HG02840 (cell line): ENCODE results near the gene BCR.

Experiments used
- ATAC-seq: cut with Tn5 transposase; IDR thresholded peaks from one replicate; pipeline ENCODE4 v1.9.1; 2021; ENCODE audit warnings: mild to moderate bottlenecking, moderate library complexity, moderate number of reproducible peaks; ENCODE audit not compliant: unreplicated experiment, low FRiP score

BCR gene

DNA sequence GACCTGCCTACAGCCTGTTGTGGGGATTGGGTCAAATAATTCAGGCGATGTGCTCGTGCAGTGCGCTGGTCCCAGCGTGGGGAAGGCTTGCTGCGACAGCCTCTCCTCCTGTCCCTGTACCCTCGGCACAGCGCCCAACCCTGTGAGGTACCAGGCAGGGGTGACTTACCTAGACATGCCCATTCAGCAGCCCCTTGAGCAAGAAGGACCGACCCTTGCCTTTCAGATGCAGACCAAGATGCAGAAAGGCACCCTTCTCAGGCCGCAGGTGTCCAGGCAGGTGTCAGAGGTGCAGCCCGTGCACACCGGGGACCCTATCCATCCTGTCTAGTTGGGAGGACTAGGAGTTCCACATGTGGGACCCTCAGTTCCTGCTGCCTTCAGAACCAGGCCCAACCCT, 102.7 kb downstream of the BCR start:
- no peak for ATAC-seq

- ATAC-seq: no peak
These were observed 103.5 kb downstream of the BCR start for GRCh38 chr22:23283591-23284503.

- no peak for ATAC-seq
These were observed 104.3 kb downstream of the BCR start for GRCh38 chr22:23284504-23285033.

GRCh38 chr22:23285236-23285635, 104.9 kb downstream of the BCR start:
- ATAC-seq: no peak

DNA sequence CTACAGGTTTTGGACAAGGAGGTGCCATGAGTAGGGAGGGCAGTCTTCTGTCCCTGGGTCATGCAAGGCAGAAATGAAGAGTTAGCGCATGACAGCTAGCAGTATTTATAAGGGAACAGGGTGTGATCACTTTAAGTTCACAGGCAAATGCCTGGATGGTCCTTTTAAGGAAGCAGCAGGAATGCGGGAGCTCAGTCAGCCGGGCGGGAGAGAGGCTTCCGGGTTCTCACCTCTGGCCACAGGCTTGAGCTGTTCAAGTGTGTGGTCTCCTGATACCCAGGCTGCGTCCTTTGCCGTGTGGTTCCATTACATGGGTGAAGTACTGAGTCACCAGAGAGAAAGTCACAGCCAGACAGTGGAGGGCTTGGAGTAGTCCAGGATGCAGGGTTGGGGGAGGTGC, 105.4 kb downstream of the BCR start:
- ATAC-seq: no peak

GRCh38 chr22:23286296-23286695, 106.0 kb downstream of the BCR start:
- ATAC-seq: no peak

DNA sequence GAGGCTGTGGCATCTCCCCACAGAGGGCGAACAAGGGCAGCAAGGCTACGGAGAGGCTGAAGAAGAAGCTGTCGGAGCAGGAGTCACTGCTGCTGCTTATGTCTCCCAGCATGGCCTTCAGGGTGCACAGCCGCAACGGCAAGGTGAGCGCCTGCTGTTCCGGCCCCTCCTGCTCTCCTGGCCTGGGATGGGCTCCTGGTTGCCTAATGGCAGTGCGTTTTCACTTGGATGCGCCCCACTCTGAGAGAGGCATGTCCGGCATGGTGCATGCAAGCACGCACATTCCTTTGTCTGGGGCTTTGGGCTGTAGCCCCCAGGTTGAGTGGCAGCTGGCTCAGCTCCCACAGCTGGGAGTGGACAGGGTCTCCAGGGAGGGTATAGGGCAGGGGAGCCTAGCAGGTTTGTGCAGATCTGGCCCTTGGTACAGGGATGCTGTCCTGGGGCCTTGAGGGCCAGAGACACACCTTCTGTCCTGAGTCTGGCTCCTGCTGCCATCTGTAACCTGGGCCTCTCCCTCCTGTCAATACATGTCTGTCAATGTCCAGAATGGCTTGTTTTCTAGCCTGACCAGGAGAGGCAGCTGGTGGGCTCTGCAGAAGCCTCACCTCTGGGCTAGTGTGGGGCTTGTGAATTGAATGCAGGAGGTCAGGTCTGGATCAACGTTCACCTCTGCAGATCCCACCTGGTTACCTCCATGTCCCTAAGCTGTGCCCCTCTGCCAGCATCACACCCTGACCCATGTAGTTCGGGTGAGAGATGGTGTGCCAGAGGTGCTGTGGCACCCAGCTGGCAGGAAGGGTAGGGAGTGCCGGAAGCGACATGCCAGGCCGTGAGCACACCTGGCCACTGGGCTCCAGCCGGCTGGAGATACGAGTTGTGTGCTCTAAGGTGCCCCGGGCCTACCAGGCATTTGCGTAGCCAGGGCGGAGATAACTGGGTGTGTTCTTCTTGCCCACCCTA, 107.1 kb downstream of the BCR start:
- no peak for ATAC-seq

GRCh38 chr22:23288301-23289129, 108.2 kb downstream of the BCR start:
- ATAC-seq: no peak

DNA sequence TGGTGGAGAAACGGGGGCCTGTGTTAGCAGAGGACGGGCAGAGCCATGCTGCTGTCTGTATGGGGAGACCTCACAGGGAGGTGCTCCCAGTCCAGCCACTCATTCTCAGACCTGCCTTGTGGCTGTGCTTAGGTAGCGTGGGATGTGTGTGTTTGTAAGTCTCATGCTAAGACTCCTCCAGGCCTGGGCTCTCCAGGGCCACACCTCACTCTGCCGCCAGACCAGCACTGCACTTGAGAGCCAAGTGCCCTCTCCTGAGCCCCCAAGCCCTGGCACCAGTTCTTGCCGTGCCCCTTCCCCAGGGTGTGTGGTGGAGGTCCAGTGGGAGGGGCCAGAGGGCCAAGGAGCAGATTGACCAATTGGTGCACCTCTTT, 108.8 kb downstream of the BCR start:
- no peak for ATAC-seq

GRCh38 chr22:23289851-23290724, 109.8 kb downstream of the BCR start:
- no peak for ATAC-seq

DNA sequence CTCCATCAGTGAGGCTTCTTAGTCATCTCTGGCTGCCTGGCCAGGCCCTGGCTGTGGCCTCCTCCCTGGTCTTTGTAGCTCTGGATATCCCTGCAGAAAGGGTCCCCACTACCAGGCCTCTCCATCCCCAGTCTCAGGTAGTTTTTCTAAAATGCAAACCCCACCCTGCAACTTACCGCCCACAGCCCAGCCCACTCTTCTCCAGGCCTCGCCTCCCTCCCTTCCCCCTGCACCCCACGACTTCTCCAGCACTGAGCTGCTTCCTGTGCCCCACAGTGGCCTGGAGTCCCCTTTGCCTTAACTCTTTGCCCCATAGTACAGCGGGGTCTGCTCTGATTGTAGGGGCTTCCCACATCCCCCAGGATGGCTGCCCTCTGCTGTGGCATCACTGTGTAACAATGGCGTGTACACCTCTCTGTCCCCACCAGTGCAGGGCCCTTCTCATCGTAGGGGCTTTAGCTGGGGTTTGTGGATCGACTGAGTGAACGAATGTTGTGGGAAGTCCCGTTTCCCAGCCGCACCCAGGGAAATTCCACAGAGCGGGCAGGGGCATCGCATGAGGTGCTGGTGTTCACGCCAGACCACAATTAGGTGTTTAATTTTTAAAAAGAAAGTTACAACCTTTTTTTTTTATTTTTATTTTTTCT, 111.6 kb downstream of the BCR start:
- ATAC-seq: no peak

- ATAC-seq: no peak
These were observed 112.4 kb downstream of the BCR start for GRCh38 chr22:23292453-23293350.

DNA sequence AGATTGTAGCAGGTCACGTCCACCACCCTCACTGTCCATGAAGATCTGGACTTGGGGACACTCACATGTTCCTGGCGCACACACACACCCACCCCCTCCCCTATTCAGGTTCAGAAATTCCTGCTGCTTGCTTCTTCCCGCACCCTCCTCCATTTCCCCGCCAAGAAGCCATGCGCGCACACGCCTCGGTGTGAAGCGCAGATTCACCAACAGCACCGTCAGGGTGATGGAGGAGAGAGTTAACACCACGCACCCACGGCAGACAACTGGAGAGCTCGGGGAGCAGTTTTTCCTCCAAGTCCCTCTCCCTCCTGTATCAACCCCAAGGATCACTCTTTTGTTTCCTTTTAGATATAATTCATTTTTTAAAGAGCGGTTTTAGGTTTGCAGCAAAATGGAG, 113.4 kb downstream of the BCR start:
- no peak for ATAC-seq

DNA sequence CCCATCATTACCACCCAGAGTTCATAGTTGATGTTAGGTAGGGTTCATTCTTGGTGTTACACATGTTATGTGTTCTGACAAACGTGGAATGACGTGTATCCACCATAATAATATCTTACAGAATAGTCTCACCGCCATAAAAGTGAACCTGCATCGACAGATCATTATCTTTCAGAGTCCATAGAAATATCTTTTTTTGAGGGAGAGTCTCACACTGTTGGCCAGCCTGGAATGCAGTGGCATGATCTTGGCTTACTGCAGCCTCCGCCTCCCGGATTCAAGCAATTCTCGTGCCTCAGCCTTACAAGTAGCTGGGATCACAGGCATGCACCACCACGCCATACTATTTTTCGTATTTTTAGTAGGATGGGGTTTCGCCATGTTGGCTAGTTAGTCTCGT, 113.9 kb downstream of the BCR start:
- no peak for ATAC-seq

DNA sequence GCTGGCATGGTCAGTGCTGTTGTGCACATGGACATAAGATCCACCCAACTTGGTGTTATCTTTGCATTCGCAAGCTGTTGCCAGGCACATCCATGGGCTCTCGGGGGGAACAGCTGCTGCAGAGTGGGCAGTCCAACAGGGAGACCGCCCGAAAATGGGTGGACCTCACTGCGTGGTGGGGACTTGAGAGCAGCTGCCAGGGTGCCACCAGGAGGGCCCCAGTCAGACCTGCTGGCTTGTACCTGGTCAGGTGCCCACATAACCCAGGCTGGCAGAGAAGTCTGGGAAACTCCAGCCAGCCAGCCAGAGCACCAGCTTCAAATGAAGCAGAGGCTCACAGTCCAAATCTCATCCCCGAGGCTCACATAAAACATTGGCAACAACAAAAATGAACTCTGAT, 120.2 kb downstream of the BCR start:
- no peak for ATAC-seq

DNA sequence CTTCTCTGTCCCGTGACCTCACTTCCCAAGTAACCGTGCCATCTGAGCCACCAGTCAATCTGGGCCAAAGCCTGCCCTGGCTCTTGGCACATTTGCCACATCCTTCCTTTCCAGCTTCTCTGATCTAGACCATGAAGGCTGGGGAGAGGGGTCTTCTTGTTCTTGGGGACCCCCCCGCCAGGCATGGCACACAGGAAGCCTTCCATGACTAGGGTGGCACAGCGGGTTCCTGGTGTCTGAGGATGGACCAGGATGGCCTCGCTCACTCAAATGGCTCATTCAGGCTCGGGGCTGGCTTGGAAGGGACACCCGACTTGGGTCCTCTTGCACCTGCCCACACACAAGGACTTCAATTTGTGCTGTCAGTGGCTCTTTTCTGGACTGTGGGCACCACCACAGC, 121.3 kb downstream of the BCR start:
- ATAC-seq: no peak

DNA sequence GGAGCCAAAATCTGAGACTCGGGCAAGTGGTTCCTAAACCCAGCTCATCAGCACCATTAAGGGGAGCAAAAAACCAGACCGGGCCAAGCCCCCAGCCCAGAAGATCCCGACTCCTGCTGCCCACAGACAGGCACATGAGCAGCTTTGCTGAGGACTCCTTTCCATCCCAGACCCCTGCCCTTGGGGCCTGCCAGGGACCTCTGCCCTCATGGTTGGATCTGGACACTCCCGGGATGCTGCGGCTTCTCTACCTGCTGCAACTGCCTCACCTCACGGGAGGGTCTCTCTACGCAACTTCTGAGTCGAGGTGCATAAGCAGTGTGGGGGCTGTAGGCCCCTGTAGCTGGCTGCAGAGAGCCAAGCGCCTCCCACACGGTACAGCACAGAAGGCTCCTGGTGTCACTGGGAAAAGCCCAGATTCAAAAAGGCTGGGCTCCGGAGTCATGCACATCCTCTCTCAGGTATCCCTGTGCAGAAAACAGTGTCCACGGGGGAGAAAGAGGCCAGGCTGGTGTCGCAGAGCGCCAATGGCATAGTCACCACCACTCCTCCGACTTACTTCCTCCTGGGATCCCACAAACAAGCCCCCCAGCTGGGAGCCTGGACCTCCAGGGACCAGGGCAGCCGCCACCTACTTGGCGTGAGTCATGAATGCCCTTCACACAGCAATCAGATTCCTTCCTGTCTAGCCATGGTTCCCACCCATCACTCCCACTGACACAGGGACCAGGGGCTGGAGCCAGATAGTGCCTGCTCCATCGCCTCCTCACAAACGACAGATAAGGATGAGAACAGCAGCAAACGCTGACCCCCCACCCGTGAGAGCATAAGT, 122.1 kb downstream of the BCR start:
- ATAC-seq: no peak
